H1 (cell line): ENCODE results near the gene KCTD15. TPM values are rescaled to one million over a fixed set of nuclear protein-coding genes. Genes with fewer than 3 reads are reported as not detected.

Experiments
- CTCF ChIA-PET: fragments of 300-600 bp; sonication (Branson Sonifier 250); formaldehyde crosslinking; loops from one replicate; lab custom pipeline; 2021; ENCODE audit not compliant: partially characterized antibody; lab: Charles Lee
- POLR2A ChIA-PET: fragments of 300-600 bp; sonication (Branson Sonifier 250); formaldehyde crosslinking; loops from one replicate; lab custom pipeline; 2021; ENCODE audit warnings: inconsistent platforms; ENCODE audit not compliant: partially characterized antibody; lab: Charles Lee
- DNase-seq, 2 experiments: peaks; one replicate each; pipeline versions ENCODE4 v3.0.0 to v3.0.0-alpha.2; 2010 to 2022; ENCODE audit warnings: low spot score in 2 of 2, low read depth in 1 of 2, mixed read lengths in 1 of 2
- FAIRE-seq: peaks from 2 replicates; lab custom pipeline; 2011; peaks lifted over from hg19 to GRCh38; lab: Jason Lieb, UNC
- H2AFZ ChIP-seq: 2 replicates; pipeline ENCODE4 v1.8.1; 2012; ENCODE audit warnings: low read length, inconsistent platforms
- H2AK5ac ChIP-seq: 2 replicates; pipeline ENCODE4 v1.6.1; 2013; ENCODE audit warnings: low read depth, low read length
- H2BK120ac ChIP-seq: replicated peaks from 2 replicates; pipeline ENCODE3; 2013; ENCODE audit warnings: low read depth, low read length, inconsistent platforms
- H2BK12ac ChIP-seq: 2 replicates; pipeline ENCODE4 v1.6.1; 2013; ENCODE audit warnings: low read depth, low read length
- H2BK15ac ChIP-seq: 2 replicates; pipeline ENCODE4 v1.6.1; 2013; ENCODE audit warnings: low read length
- H2BK20ac ChIP-seq: 2 replicates; pipeline ENCODE4 v1.6.1; 2013; ENCODE audit warnings: low read length
- H2BK5ac ChIP-seq: 2 replicates; pipeline ENCODE4 v1.6.1; 2013; ENCODE audit warnings: low read depth, low read length
- H3K14ac ChIP-seq: 2 replicates; pipeline ENCODE4 v1.6.1; 2013; ENCODE audit warnings: inconsistent platforms; ENCODE audit not compliant: insufficient read length
- H3K18ac ChIP-seq: 2 replicates; pipeline ENCODE4 v1.6.1; 2013; ENCODE audit warnings: low read length; ENCODE audit errors: extremely low read depth
- H3K23ac ChIP-seq: 2 replicates; pipeline ENCODE4 v1.6.1; 2013; ENCODE audit warnings: inconsistent platforms; ENCODE audit not compliant: insufficient read length
- H3K23me2 ChIP-seq: 2 replicates; pipeline ENCODE4 v1.6.1; 2013; ENCODE audit warnings: low read depth, low read length
- H3K27ac ChIP-seq: 2 replicates; pipeline ENCODE4 v1.6.1; 2011; ENCODE audit warnings: low read depth, low read length, inconsistent platforms
- H3K27me3 ChIP-seq, 4 experiments: replicated peaks in 1 of 4; 1 replicate in 1 of 4; 2 replicates in 3 of 4; pipeline versions ENCODE4 v1.6.1 to v1.8.1; 2011 to 2013; ENCODE audit warnings: low read length in 3 of 4, mild to moderate bottlenecking in 3 of 4, inconsistent platforms in 2 of 4, mixed read lengths in 2 of 4, moderate library complexity in 1 of 4; ENCODE audit not compliant: control insufficient read depth in 3 of 4, insufficient read depth in 3 of 4; ENCODE audit errors: extremely low read depth in 1 of 4
- H3K36me3 ChIP-seq, 4 experiments: 2 replicates each; pipeline versions ENCODE4 v1.6.1 to v1.8.1; 2011 to 2013; ENCODE audit warnings: mild to moderate bottlenecking in 4 of 4, low read length in 3 of 4, moderate library complexity in 2 of 4, control low read depth in 1 of 4, inconsistent platforms in 1 of 4; ENCODE audit not compliant: insufficient read depth in 4 of 4, control insufficient read depth in 2 of 4
- H3K4ac ChIP-seq: replicated peaks from 2 replicates; pipeline ENCODE3; 2013; ENCODE audit warnings: low read length, low read depth, mixed read lengths, inconsistent platforms; ENCODE audit not compliant: insufficient read length
- H3K4me1 ChIP-seq, 4 experiments: replicated peaks in 1 of 4; 1 replicate in 1 of 4; 2 replicates in 3 of 4; pipeline versions ENCODE4 v1.6.1 to v1.8.1; 2011 to 2013; ENCODE audit warnings: low read length in 3 of 4, inconsistent platforms in 2 of 4, mixed read lengths in 1 of 4; ENCODE audit not compliant: insufficient read depth in 4 of 4, control insufficient read depth in 3 of 4
- H3K4me2 ChIP-seq, 2 experiments: 2 replicates each; pipeline versions ENCODE4 v1.6.1 to v1.8.1; 2011 to 2013; ENCODE audit warnings: low read depth in 2 of 2, low read length in 2 of 2, control low read depth in 1 of 2, inconsistent platforms in 1 of 2, mild to moderate bottlenecking in 1 of 2; ENCODE audit not compliant: insufficient read depth in 1 of 2
- H3K4me3 ChIP-seq, 4 experiments: fragments of 200-600, 300-600 bp in 1 of 4; sonication (generic), shearing (Covaris generic), sonication (Bioruptor Twin) in 1 of 4; 2 replicates each; pipeline versions ENCODE4 v1.5.1 to v1.8.1; 2011 to 2016; ENCODE audit warnings: low read length in 4 of 4, low read depth in 3 of 4, control low read depth in 2 of 4, inconsistent platforms in 2 of 4, mild to moderate bottlenecking in 2 of 4, mixed read lengths in 1 of 4, moderate library complexity in 1 of 4; ENCODE audit not compliant: insufficient read depth in 2 of 4; ENCODE audit errors: extremely low read depth in 1 of 4
- H3K56ac ChIP-seq: replicated peaks from 2 replicates; pipeline ENCODE3; 2013; ENCODE audit warnings: low read depth, mild to moderate bottlenecking, mixed read lengths, low read length, inconsistent platforms; ENCODE audit not compliant: insufficient read length
- H3K79me1 ChIP-seq: 2 replicates; pipeline ENCODE4 v1.6.1; 2013; ENCODE audit warnings: low read depth, low read length, control low read depth
- H3K79me2 ChIP-seq, 2 experiments: 2 replicates each; pipeline versions ENCODE4 v1.6.1 to v1.8.1; 2012 to 2013; ENCODE audit warnings: low read length in 2 of 2, mild to moderate bottlenecking in 2 of 2, inconsistent platforms in 1 of 2; ENCODE audit not compliant: insufficient read depth in 2 of 2, control insufficient read depth in 1 of 2
- H3K9ac ChIP-seq, 4 experiments: replicated peaks in 1 of 4; 1 replicate in 1 of 4; 2 replicates in 3 of 4; pipeline versions ENCODE4 v1.6.1 to v1.8.1; 2011 to 2013; ENCODE audit warnings: low read depth in 3 of 4, low read length in 3 of 4, control low read depth in 2 of 4, mild to moderate bottlenecking in 2 of 4, moderate library complexity in 2 of 4, inconsistent platforms in 1 of 4; ENCODE audit errors: extremely low read depth in 1 of 4
- H3K9me3 ChIP-seq, 2 experiments: 2 replicates each; pipeline versions ENCODE4 v1.6.1 to v1.8.1; 2012 to 2013; ENCODE audit warnings: mild to moderate bottlenecking in 2 of 2, moderate library complexity in 2 of 2, control low read depth in 1 of 2, inconsistent platforms in 1 of 2, low read depth in 1 of 2, low read length in 1 of 2, mixed read lengths in 1 of 2; ENCODE audit not compliant: insufficient read depth in 2 of 2
- H4K20me1 ChIP-seq, 2 experiments: replicated peaks in 1 of 2; 2 replicates each; pipeline versions ENCODE3 to v1.8.1; 2011 to 2013; ENCODE audit warnings: inconsistent platforms in 2 of 2, low read length in 2 of 2, mild to moderate bottlenecking in 1 of 2; ENCODE audit not compliant: insufficient read depth in 2 of 2, control insufficient read depth in 1 of 2
- H4K5ac ChIP-seq: 2 replicates; pipeline ENCODE4 v1.6.1; 2013; ENCODE audit warnings: low read length, low read depth, mixed read lengths, inconsistent platforms; ENCODE audit not compliant: insufficient read length
- H4K8ac ChIP-seq: 2 replicates; pipeline ENCODE4 v1.8.0; 2013; ENCODE audit warnings: mild to moderate bottlenecking, moderate library complexity, low read length, inconsistent platforms; ENCODE audit not compliant: insufficient read depth; ENCODE audit errors: extremely low read depth
- H4K91ac ChIP-seq: replicated peaks from 2 replicates; pipeline ENCODE3; 2013; ENCODE audit warnings: low read length, mixed read lengths, inconsistent platforms; ENCODE audit not compliant: insufficient read length
- ATF3 ChIP-seq: IDR thresholded peaks from 2 replicates; pipeline ENCODE4 v1.6.1; 2011; ENCODE audit warnings: low read depth, mild to moderate bottlenecking, low read length; ENCODE audit not compliant: insufficient read depth
- CBX5 ChIP-seq: fragments of 300-800, 300-1000 bp; sonication (generic); IDR thresholded peaks from 2 replicates; pipeline ENCODE4 v1.7.1; 2016; ENCODE audit warnings: antibody characterized with exemption, low read length, low read depth
- EZH2 ChIP-seq: fragments of 200-600 bp; sonication (generic); IDR thresholded peaks from 2 replicates; pipeline ENCODE4 v1.7.1; 2012; ENCODE audit warnings: low read depth, mild to moderate bottlenecking, moderate library complexity, low read length, inconsistent platforms; ENCODE audit not compliant: severe bottlenecking
- FOSL1 ChIP-seq: IDR thresholded peaks from 2 replicates; pipeline ENCODE4 v1.6.1; 2011; ENCODE audit warnings: mild to moderate bottlenecking, low read depth, low read length, moderate library complexity; ENCODE audit not compliant: insufficient read depth
- GTF2F1 ChIP-seq: IDR thresholded peaks from 2 replicates; pipeline ENCODE4 v1.6.1; 2012; ENCODE audit warnings: low read depth, low read length, improper control_type of control experiment, borderline replicate concordance
- HDAC6 ChIP-seq: IDR thresholded peaks from one replicate; pipeline ENCODE4 v1.7.1; 2012; ENCODE audit warnings: low read depth, mild to moderate bottlenecking, inconsistent platforms, low read length, moderate library complexity
- NANOG ChIP-seq: IDR thresholded peaks from 2 replicates; pipeline ENCODE4 v1.6.1; 2011; ENCODE audit warnings: low read length, low read depth, mild to moderate bottlenecking, inconsistent platforms; ENCODE audit not compliant: insufficient read depth, poor library complexity, severe bottlenecking
- POLR2A ChIP-seq, 2 experiments: IDR thresholded peaks; 1 replicate in 1 of 2; 2 replicates in 1 of 2; pipeline ENCODE4 v1.6.1; 2011; ENCODE audit warnings: low read depth in 2 of 2, low read length in 2 of 2, mild to moderate bottlenecking in 2 of 2; ENCODE audit errors: control extremely low read depth in 1 of 2
- RXRA ChIP-seq: IDR thresholded peaks from 2 replicates; pipeline ENCODE4 v1.6.1; 2011; ENCODE audit warnings: low read depth, mild to moderate bottlenecking, low read length, moderate library complexity; ENCODE audit not compliant: insufficient read depth
- TCF12 ChIP-seq: IDR thresholded peaks from 2 replicates; pipeline ENCODE4 v1.6.1; 2011; ENCODE audit warnings: low read depth, mild to moderate bottlenecking, low read length
- WGBS, 2 experiments: shearing (Covaris generic) in 1 of 2; methylation state at CpG; one replicate each; pipeline versions ENCODE4 v1.1.6 to v1.1.7; 2013 to 2015; ENCODE audit warnings: low lambda C conversion rate in 2 of 2, mixed read lengths in 2 of 2, inconsistent platforms in 1 of 2, low coverage in 1 of 2, missing lambda C conversion rate in 1 of 2; ENCODE audit not compliant: insufficient replicate concordance in 2 of 2, insufficient coverage in 1 of 2, insufficient read length in 1 of 2; ENCODE audit errors: extremely low coverage in 1 of 2, missing lambda C conversion rate in 1 of 2; 5-methylcytosine and 5-hydroxymethylcytosine counted together
- polyA plus RNA-seq, 7 experiments: library from polyadenylated mRNA; depleted of rRNA in 3 of 7; stranded (reverse) in 5 of 7; unstranded in 2 of 7; fragments of >200 nt in 5 of 7; fragments of 200-250 nt in 2 of 7; gene quantifications; 1 replicate in 5 of 7; 2 replicates in 1 of 7; 4 replicates in 1 of 7; pipeline versions ENCODE4 v1.2.1 to v1.2.3, GENCODE V29; 2011 to 2013; ENCODE audit warnings: missing spikeins in 2 of 7, mixed read lengths in 2 of 7
- total RNA-seq: library from RNA; stranded (reverse); fragmentation: NEBNext Ultra II Directional; extraction: Animal tissue kit (Norgen Biotek cat#: 25700); gene quantifications from 2 replicates; pipeline ENCODE4 v1.2.1, GENCODE V29; 2021
- TF ChIP-seq, protein P1 (sequence below): IDR thresholded peaks from 2 replicates; pipeline ENCODE4 v1.6.1; 2012; ENCODE audit warnings: low read length, inconsistent platforms

Gene KCTD15
- total and polyA plus RNA-seq, 2 of the 8 experiments (the other 6 are each of a cell fraction or from before 2014, with no cell fraction given), result 25.1 to 27.0 TPM

DNA sequence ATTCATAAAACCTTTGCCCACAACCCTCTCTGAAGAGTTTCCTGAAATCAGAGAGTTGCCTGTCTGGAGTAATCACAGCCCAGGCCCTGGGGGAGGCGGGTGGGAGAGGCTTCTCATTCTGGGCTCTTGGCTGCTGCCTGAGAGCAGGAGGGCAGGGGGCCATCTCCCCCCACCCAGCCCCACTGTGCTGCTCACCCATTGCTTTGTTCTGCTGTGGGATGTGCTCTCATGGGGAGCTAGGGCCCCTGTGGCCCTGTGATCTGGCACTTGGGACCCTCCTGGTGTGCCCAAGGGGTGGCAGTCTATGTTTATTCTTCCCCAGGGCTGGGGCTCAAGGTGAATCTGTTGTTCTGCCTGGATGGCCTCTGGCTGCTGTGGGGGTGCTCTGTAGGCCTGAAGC, 6.1 kb downstream of the KCTD15 start:
- DNase-seq, result no peak
- POLR2A ChIA-PET, result interaction anchor here (1.8 to 2.1 kb wide), 2 partner anchors 11 to 17 kb away, joined by 7 to 8 read pairs; no protein-coding TSS in a partner anchor
- peaks cover 5 to 22% (median 15%) of the 10 kb centered on the region in 4 experiments; a peak in 6 of 8 replicates for H3K36me3 ChIP-seq
- no peak overlapping the region for H3K23ac ChIP-seq
- TF ChIP-seq POLR2A (IDR thresholded peaks at IDR 0.05; ENCODE audit: control extremely low read depth in 1 of 2, low read depth in 2 of 2, low read length in 2 of 2), result no peak
- TF ChIP-seq TCF12, result no peak
- TF ChIP-seq RXRA, result no peak
- no peak for TF ChIP-seq CBX5
- TF ChIP-seq ATF3, result no peak
- TF ChIP-seq GTF2F1, result no peak
- TF ChIP-seq, protein P1, sequence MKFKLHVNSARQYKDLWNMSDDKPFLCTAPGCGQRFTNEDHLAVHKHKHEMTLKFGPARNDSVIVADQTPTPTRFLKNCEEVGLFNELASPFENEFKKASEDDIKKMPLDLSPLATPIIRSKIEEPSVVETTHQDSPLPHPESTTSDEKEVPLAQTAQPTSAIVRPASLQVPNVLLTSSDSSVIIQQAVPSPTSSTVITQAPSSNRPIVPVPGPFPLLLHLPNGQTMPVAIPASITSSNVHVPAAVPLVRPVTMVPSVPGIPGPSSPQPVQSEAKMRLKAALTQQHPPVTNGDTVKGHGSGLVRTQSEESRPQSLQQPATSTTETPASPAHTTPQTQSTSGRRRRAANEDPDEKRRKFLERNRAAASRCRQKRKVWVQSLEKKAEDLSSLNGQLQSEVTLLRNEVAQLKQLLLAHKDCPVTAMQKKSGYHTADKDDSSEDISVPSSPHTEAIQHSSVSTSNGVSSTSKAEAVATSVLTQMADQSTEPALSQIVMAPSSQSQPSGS, result no peak
- no peak for TF ChIP-seq HDAC6
- TF ChIP-seq EZH2, result no peak
- no peak for TF ChIP-seq NANOG
- no peak for TF ChIP-seq FOSL1
- TF ChIP-seq, all 59 proteins: peak for 0
- Histone ChIP-seq H2AK5ac (no peak overlapping the region), H2BK20ac (no peak overlapping the region), H3K27ac (no peak overlapping the region), H3K79me2 (peaks cover 0 to 14% of the 10 kb centered on the region in 2 experiments; a peak in 1 of 4 replicates), H4K5ac (no peak overlapping the region), H3K18ac (no peak overlapping the region), H4K91ac (no peak overlapping the region), H4K8ac (no peak overlapping the region), H3K27me3 (no peaks in the 10 kb centered on the region), H2BK120ac (no peak overlapping the region), H2BK5ac (no peak overlapping the region), H3K14ac (no peak overlapping the region), H3K4ac (no peak overlapping the region), H3K4me2 (no peak overlapping the region), H3K4me1 (peaks cover 7 to 16% (median 11%) of the 10 kb centered on the region in 4 experiments; a peak in 6 of 7 replicates), H2BK12ac (no peak overlapping the region), H4K20me1 (peaks cover 12 to 16% of the 10 kb centered on the region in 2 experiments), H3K56ac (no peak overlapping the region), H3K9me3 (no peaks in the 10 kb centered on the region), H3K9ac (no peak overlapping the region), H2BK15ac (no peak overlapping the region), H3K23me2 (peaks cover 8% of the 10 kb centered on the region), H3K79me1 (peaks cover 6% of the 10 kb centered on the region; the same call in 1 of the 2 replicates), H2AFZ (no peak overlapping the region), H3K4me3 (no peak overlapping the region)
- FAIRE-seq, result no peak
- CTCF ChIA-PET, result interaction anchor here (0.6 kb wide), 1 partner anchor 193 kb away, joined by 4 read pairs; no protein-coding TSS in a partner anchor
- WGBS, 2 experiments, result 67% methylated on average over 1 of the region's 1 CpG; no CpG with 5 or more reads in 1 of the 2 experiments
